ENCODE results near the gene HJV.

Gene HJV

GRCh38 chr1:146019231-146020057 lies 2.1 kb downstream of the HJV start:
- in situ Hi-C loops (cut with MboI; ENCODE audit: low sequenced_read_pairs, unreplicated experiment): loop anchor here (5.0 kb wide), 1 partner anchor 47 kb away; no protein-coding TSS in a partner anchor
- DNase-seq (ENCODE audit: low spot score): no peak
- TF ChIP-seq CTCF (IDR thresholded peaks at IDR 0.05; ENCODE audit: borderline replicate concordance, control extremely low read depth, extremely low read depth, insufficient read depth, missing control alignments): no peak

- no peak for TF ChIP-seq CTCF (IDR thresholded peaks at IDR 0.05; ENCODE audit: borderline replicate concordance, control extremely low read depth, extremely low read depth, insufficient read depth, missing control alignments)
- no peak for DNase-seq (ENCODE audit: low spot score)
- in situ Hi-C loops (cut with MboI; ENCODE audit: low sequenced_read_pairs, unreplicated experiment): loop anchor here (5.0 kb wide), 1 partner anchor 45 kb away; no protein-coding TSS in a partner anchor
Observed at GRCh38 chr1:146016891-146017290, 4.6 kb downstream of the HJV start.

- in situ Hi-C loops (cut with MboI; ENCODE audit: low sequenced_read_pairs, unreplicated experiment): no loop called here
Observed at GRCh38 chr1:146013559-146013922, 8.0 kb downstream of the HJV start.

GRCh38 chr1:146012703-146013558 lies 8.6 kb downstream of the HJV start:
- peak; percentile 72 for DNase-seq (ENCODE audit: low spot score)
- in situ Hi-C loops (cut with MboI; ENCODE audit: low sequenced_read_pairs, unreplicated experiment): no loop called here
- TF ChIP-seq CTCF (IDR thresholded peaks at IDR 0.05; ENCODE audit: borderline replicate concordance, control extremely low read depth, extremely low read depth, insufficient read depth, missing control alignments): peak; percentile 70

More at GRCh38 chr1:146013559-146013922, 8.0 kb downstream of the HJV start:
- TF ChIP-seq CTCF (IDR thresholded peaks at IDR 0.05; ENCODE audit: borderline replicate concordance, control extremely low read depth, extremely low read depth, insufficient read depth, missing control alignments): no peak
- DNase-seq (ENCODE audit: low spot score): no peak

- DNase-seq (ENCODE audit: low spot score): no peak
- in situ Hi-C loops (cut with MboI; ENCODE audit: low sequenced_read_pairs, unreplicated experiment): no loop called here
- TF ChIP-seq CTCF (IDR thresholded peaks at IDR 0.05; ENCODE audit: borderline replicate concordance, control extremely low read depth, extremely low read depth, insufficient read depth, missing control alignments): no peak
Observed at GRCh38 chr1:146010126-146010738, 11.3 kb downstream of the HJV start.

- DNase-seq (ENCODE audit: low spot score): no peak
- in situ Hi-C loops (cut with MboI; ENCODE audit: low sequenced_read_pairs, unreplicated experiment): loop anchor here (10.0 kb wide), 1 partner anchor 113 kb away; no protein-coding TSS in a partner anchor
Observed at GRCh38 chr1:146007489-146008133, 13.9 kb downstream of the HJV start.

More at GRCh38 chr1:146007489-146008133, 13.9 kb downstream of the HJV start:
- no peak for TF ChIP-seq CTCF (IDR thresholded peaks at IDR 0.05; ENCODE audit: borderline replicate concordance, control extremely low read depth, extremely low read depth, insufficient read depth, missing control alignments)

All from GM13976 (cell line).